Measurements from ENCODE around the gene ZNF202. TPM values are rescaled to one million over a fixed set of nuclear protein-coding genes. Genes with fewer than 3 reads are reported as not detected.
A peak's percentile ranks its signal among the peaks of the same experiment; 100 is the strongest.
"Not testable (repeated sequence)": the region's sequence is repeated elsewhere in the genome, so short reads cannot be mapped to it uniquely, and the experiment has no call there.

The ZNF202 gene
- total RNA-seq, 1 experiment from 2014 or later: 21.2 TPM

GRCh38 chr11:123751781-123752180 is 10.3 kb upstream of the ZNF202 start:
- no peak overlapping the region for H3K4me3 ChIP-seq
- H3K9me3 ChIP-seq: no peaks in the 10 kb centered on the region
- no peaks in the 10 kb centered on the region for H3K36me3 ChIP-seq
- no peak for DNase-seq
- H3K27me3 ChIP-seq: peaks cover 3% of the 10 kb centered on the region; the same call in 1 of the 2 replicates

- H3K9me3 ChIP-seq, H3K27me3 ChIP-seq, H3K4me3 ChIP-seq, DNase-seq, H3K36me3 ChIP-seq: not testable (repeated sequence)
Measured at GRCh38 chr11:123748349-123748748, 6.9 kb upstream of the ZNF202 start.

GRCh38 chr11:123745764-123746451 is 4.4 kb upstream of the ZNF202 start:
- H3K4me3 ChIP-seq: no peak overlapping the region
- 0 out of 2 replicates have a peak, but pooled peaks cover 3% of the 10 kb centered on the region for H3K27me3 ChIP-seq
- no peaks in the 10 kb centered on the region for H3K9me3 ChIP-seq
- no peak for DNase-seq
- H3K36me3 ChIP-seq: peaks cover 3% of the 10 kb centered on the region; the same call in 1 of the 2 replicates

- DNase-seq: no peak
Measured at GRCh38 chr11:123742724-123743120, 1.3 kb upstream of the ZNF202 start.

GRCh38 chr11:123742031-123742723 is 717 bp upstream of the ZNF202 start:
- Histone ChIP-seq H3K36me3 (peaks cover 32% of the 10 kb centered on the region), H3K27me3 (no peaks in the 10 kb centered on the region), H3K9me3 (no peaks in the 10 kb centered on the region), H3K4me3 (peak overlapping the region; percentile 98)
- no peak for DNase-seq

More at GRCh38 chr11:123742724-123743120, 1.3 kb upstream of the ZNF202 start:
- H3K9me3 ChIP-seq: no peaks in the 10 kb centered on the region
- no peaks in the 10 kb centered on the region for H3K27me3 ChIP-seq
- peaks cover 27% of the 10 kb centered on the region for H3K36me3 ChIP-seq
- no peak overlapping the region for H3K4me3 ChIP-seq

GRCh38 chr11:123740787-123741158 is 687 bp downstream of the ZNF202 start:
- no peak for DNase-seq
- Histone ChIP-seq H3K9me3 (no peaks in the 10 kb centered on the region), H3K4me3 (peak overlapping the region; percentile 98), H3K27me3 (no peaks in the 10 kb centered on the region), H3K36me3 (peaks cover 42% of the 10 kb centered on the region)

- no peak overlapping the region for H3K4me3 ChIP-seq
- H3K9me3 ChIP-seq: no peaks in the 10 kb centered on the region
- no peak for DNase-seq
- H3K27me3 ChIP-seq: no peaks in the 10 kb centered on the region
- peaks cover 63% of the 10 kb centered on the region for H3K36me3 ChIP-seq
Measured at GRCh38 chr11:123738374-123738773, 3.1 kb downstream of the ZNF202 start.

- no peak for DNase-seq
- H3K36me3 ChIP-seq: peaks cover 67% of the 10 kb centered on the region
- H3K4me3 ChIP-seq: no peak overlapping the region
- no peaks in the 10 kb centered on the region for H3K27me3 ChIP-seq
- no peaks in the 10 kb centered on the region for H3K9me3 ChIP-seq
Measured at GRCh38 chr11:123736769-123737168, 4.7 kb downstream of the ZNF202 start.

GRCh38 chr11:123729602-123730001 is 11.9 kb downstream of the ZNF202 start:
- H3K9me3 ChIP-seq: no peaks in the 10 kb centered on the region
- peaks cover 75% of the 10 kb centered on the region for H3K36me3 ChIP-seq
- no peaks in the 10 kb centered on the region for H3K27me3 ChIP-seq
- DNase-seq: no peak
- H3K4me3 ChIP-seq: no peak overlapping the region

GRCh38 chr11:123725995-123726655 is 15.3 kb downstream of the ZNF202 start:
- Histone ChIP-seq H3K27me3 (no peaks in the 10 kb centered on the region), H3K9me3 (no peaks in the 10 kb centered on the region)

GRCh38 chr11:123719452-123719851 is 22.0 kb downstream of the ZNF202 start:
- Histone ChIP-seq H3K36me3 (peaks cover 3% of the 10 kb centered on the region; the same call in 1 of the 2 replicates), H3K9me3 (no peaks in the 10 kb centered on the region), H3K27me3 (peaks cover 5% of the 10 kb centered on the region; the same call in 1 of the 2 replicates), H3K4me3 (no peak overlapping the region)
- DNase-seq: no peak

More at GRCh38 chr11:123725995-123726655, 15.3 kb downstream of the ZNF202 start:
- Histone ChIP-seq H3K36me3 (peaks cover 64% of the 10 kb centered on the region), H3K4me3 (no peak overlapping the region)
- no peak for DNase-seq

- H3K36me3 ChIP-seq: no peaks in the 10 kb centered on the region
Measured at GRCh38 chr11:123718469-123718868, 23.0 kb downstream of the ZNF202 start.

GRCh38 chr11:123718063-123718462 is 23.4 kb downstream of the ZNF202 start:
- H3K9me3 ChIP-seq: no peaks in the 10 kb centered on the region
- no peaks in the 10 kb centered on the region for H3K36me3 ChIP-seq
- DNase-seq: no peak
- H3K4me3 ChIP-seq: no peak overlapping the region
- peaks cover 8% of the 10 kb centered on the region; the same call in 1 of the 2 replicates for H3K27me3 ChIP-seq

More at GRCh38 chr11:123718469-123718868, 23.0 kb downstream of the ZNF202 start:
- Histone ChIP-seq H3K27me3 (peaks cover 7% of the 10 kb centered on the region; the same call in 1 of the 2 replicates), H3K4me3 (no peak overlapping the region), H3K9me3 (no peaks in the 10 kb centered on the region)
- no peak for DNase-seq

- not testable (repeated sequence) for H3K36me3 ChIP-seq, H3K9me3 ChIP-seq, DNase-seq, H3K4me3 ChIP-seq
- peaks cover 14% of the 10 kb centered on the region for H3K27me3 ChIP-seq
Measured at GRCh38 chr11:123712627-123713026, 28.8 kb downstream of the ZNF202 start.

GRCh38 chr11:123707606-123708205 is 33.8 kb downstream of the ZNF202 start:
- no peak overlapping the region for H3K4me3 ChIP-seq
- DNase-seq: peak; percentile 37
- H3K27me3 ChIP-seq: peaks cover 6% of the 10 kb centered on the region; the same call in 1 of the 2 replicates
- H3K36me3 ChIP-seq: no peaks in the 10 kb centered on the region
- H3K9me3 ChIP-seq: no peaks in the 10 kb centered on the region

- H3K36me3 ChIP-seq: no peaks in the 10 kb centered on the region
- H3K27me3 ChIP-seq: peaks cover 6% of the 10 kb centered on the region; the same call in 1 of the 2 replicates
- no peaks in the 10 kb centered on the region for H3K9me3 ChIP-seq
- H3K4me3 ChIP-seq: no peak overlapping the region
- DNase-seq: no peak
Measured at GRCh38 chr11:123707206-123707605, 34.3 kb downstream of the ZNF202 start.

GRCh38 chr11:123704341-123704740 is 37.1 kb downstream of the ZNF202 start:
- no peaks in the 10 kb centered on the region for H3K27me3 ChIP-seq
- no peak for DNase-seq
- no peaks in the 10 kb centered on the region for H3K9me3 ChIP-seq
- H3K36me3 ChIP-seq: no peaks in the 10 kb centered on the region
- H3K4me3 ChIP-seq: no peak overlapping the region
